Measurements from ENCODE around the gene CACNB4.
"Not testable (repeated sequence)": the region's sequence is repeated elsewhere in the genome, so short reads cannot be mapped to it uniquely, and the experiment has no call there.

The CACNB4 gene

DNA sequence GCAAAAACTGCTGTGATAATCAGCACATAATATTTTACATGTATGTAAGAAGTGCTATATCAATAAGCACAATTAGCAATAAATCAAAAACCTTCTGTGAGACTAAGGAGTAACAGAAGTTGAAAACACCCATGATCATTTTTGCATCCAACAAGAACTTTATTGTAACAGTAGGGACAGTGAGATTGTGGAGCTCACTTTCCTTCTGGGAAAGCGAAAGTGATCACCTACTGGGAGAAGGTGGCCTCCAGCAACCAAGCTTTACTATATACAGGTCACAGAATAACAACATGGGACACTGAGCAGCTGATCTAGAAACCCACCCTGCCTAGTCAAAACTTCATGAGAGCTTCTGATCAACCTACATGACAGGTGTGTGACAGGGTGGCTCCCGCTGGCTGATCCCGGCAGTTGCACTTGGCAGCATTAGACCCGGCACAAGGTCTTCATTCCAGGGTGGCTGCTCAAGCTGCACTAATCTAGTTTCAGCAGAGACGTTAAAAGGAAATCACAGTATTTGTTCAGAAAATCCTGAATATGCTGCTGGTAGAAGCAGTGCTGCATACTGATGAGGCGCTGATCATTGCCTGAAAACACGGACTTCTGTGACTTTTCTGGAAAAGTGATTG lies 207.2 kb downstream of the CACNB4 start:
- DNase-seq = no peak

GRCh38 chr2:151887164-151887563 lies 211.7 kb downstream of the CACNB4 start:
- no peak for DNase-seq

- DNase-seq = no peak
Measured at GRCh38 chr2:151886241-151886640, 212.6 kb downstream of the CACNB4 start.

DNA sequence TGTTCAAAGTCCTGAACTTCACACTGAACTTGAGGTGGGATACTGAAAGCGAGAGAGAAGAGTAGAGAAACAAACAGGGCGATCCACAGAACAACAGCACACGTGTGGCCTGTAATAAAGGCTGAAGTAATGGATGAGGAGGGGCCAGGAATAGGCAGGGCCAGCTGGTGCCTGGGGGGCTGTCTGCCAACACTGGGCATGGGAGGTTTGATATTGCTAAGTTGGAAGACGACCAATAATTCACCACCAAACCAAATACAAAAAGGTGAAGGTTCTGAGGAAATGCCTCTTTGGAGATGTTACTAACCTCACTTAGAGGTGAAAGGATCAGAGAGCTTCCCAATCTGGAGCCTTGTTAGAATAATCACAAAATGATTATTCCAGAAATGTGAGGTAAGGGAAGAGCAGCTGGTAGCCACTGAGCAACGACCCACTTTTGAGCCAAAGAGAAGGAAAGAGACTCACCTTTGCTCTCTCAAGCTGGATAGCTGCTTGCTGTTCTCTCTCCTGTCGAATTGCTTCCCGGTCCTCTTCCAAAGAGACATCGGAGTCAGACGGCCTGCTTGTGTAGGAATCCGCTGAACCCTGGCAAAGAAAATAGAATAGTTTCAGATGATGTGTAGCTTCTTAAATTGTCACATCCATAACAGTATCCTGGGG lies 215.9 kb downstream of the CACNB4 start:
- no peak for DNase-seq

DNA sequence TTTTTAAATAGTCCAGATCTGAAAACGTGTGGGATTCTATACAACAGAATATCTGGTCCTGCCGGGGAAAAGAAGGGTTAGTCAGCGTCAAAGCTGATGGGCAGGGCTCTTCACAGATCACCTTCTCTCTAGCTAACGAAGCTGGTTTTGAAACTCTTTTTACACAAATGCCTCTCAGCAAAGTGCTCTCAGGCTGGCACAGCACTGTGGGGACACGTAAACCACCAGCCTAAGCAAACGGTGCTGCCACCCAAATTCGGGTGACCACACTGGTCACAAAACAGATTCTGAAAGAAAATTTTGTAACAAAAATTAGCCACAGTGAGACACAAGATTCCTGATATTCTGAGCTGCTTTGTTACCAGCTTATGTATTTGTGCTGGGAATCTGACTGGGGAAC lies 217.5 kb downstream of the CACNB4 start:
- no peak for DNase-seq

GRCh38 chr2:151880586-151880985 lies 218.3 kb downstream of the CACNB4 start:
- DNase-seq = no peak

DNA sequence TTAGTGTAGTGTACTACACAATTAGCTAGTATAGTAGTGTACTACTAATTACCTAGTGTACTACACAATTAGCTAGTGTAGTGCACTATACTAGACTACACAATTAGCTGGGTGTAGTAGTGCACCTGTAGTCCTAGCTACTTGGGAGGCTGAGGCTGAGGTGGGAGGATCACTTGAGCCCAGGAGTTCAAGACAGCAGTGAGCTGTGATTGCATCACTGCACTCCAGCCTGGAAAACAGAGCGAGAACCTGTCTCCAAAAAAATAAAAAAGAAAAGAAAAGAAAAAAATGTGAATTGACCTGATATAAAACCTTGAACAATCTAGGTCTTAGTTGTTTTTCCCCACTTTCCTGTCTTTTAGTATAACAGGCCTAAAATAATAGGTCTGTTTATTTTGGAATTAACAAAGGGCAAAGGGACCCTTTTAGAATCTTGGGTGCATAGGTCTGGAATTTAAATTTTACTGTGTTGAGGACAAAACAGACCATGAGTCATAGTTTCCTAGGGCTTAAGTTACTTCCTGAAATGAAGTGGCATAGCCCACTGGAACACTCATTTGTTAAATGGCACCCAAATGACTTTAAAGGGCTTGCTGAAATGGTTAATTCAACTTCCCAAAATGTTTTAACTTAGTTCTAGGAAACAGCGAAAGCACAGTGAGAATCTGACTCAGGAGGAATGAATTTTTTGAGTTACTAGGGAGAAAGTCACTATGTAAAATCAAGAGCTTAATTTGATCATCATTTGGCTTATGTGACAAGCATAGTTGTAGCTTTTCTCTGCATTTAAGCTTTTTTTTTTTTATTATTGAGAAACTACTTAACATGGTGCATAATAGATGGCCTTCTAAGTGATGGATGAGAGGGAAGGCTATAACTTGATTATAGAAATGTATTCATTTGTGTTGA lies 219.9 kb downstream of the CACNB4 start:
- no peak for DNase-seq

- DNase-seq = no peak
Measured at GRCh38 chr2:151878204-151878603, 220.6 kb downstream of the CACNB4 start.

DNA sequence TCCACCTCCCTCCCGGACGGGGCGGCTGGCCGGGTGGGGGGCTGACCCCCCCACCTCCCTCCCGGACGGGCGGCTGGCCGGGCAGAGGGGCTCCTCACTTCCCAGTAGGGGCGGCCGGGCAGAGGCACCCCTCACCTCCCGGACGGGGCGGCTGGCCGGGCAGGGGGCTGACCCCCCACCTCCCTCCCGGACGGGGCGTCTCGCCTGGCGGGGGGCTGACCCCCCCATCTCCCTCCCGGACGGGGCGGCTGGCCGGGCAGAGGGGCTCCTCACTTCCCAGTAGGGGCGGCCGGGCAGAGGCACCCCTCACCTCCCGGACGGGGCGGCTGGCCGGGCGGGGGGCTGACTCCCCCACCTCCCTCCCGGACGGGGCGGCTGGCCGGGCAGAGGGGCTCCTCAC lies 223.2 kb downstream of the CACNB4 start:
- DNase-seq = not testable (repeated sequence)

DNA sequence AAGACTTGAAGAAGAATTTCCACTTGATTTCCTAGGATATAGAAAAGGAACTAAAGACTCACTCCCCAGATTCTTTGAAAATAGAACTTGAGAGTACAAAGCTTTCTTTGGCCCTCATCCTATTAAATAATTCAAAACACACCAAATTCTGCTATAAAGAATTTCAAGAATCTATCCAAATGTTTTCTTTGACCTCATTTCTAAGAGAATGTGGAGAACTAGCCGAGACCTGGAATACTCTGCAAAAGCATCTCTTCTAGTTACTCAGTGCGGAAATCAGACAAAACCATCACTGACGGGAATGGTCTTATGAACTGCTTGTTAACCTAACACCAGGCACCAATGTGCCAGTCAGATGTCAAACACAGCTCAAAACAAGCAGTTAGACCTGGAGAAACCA lies 226.4 kb downstream of the CACNB4 start:
- no peak for DNase-seq

- no peak for DNase-seq
Measured at GRCh38 chr2:151869291-151869690, 229.6 kb downstream of the CACNB4 start.

DNA sequence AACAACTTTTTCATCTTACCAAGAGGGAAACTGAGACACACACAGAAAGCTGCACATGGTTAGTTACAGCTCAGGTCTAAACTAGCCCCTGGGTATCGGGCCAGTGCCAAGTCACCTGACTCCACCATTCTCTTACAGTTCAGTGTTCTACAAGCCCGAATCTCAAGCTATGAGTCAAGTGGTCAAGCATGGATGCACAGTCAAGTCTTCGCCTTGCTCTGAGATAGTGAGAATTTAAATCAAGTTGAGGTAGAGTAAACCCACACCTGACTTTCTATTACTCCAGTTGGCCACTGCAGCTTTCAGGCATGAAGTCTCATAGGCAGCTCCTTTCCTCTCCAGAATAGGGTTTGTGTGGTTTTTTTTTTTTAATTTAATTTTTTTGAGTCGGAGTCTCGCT lies 236.1 kb downstream of the CACNB4 start:
- no peak for DNase-seq

- DNase-seq = no peak
Measured at GRCh38 chr2:151861174-151861573, 237.7 kb downstream of the CACNB4 start.

GRCh38 chr2:151860613-151861146 lies 238.2 kb downstream of the CACNB4 start:
- DNase-seq = no peak

- DNase-seq = no peak
Measured at GRCh38 chr2:151860210-151860609, 238.6 kb downstream of the CACNB4 start.

- no peak for DNase-seq
Measured at GRCh38 chr2:151857650-151858049, 241.2 kb downstream of the CACNB4 start.

- no peak for DNase-seq
Measured at GRCh38 chr2:151855111-151855510, 243.7 kb downstream of the CACNB4 start.

DNA sequence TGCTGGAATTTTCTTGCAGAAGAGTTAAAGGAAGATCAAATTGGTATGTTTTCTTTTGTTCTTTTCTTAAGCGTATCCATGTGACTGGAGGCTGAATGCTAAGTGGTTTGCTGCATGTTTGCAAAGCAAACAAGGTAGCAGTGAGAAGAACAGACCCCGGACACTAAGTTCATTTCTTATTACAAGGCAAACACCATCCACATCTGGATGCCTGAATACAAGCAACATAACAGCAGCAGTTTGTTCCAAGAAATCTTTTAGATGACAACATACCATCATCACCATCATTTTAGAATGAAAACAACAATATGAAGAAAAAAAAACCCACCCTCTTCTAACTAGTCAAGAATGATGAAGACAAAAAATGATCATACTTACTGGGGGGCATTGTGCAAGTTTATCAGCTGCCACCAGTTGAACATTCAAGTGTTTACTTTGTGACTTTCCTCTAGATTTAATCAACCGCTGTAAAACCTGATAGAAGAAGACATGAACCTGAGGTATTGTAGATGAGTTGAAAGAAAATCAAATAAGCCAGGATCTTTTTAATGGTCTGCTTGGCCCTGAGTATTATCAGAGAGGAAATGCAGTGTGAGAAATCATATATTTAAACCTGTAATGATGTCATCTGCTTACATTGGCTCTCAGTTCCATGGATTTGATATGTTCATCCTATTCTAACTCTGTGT lies 245.6 kb downstream of the CACNB4 start:
- no peak for DNase-seq

DNA sequence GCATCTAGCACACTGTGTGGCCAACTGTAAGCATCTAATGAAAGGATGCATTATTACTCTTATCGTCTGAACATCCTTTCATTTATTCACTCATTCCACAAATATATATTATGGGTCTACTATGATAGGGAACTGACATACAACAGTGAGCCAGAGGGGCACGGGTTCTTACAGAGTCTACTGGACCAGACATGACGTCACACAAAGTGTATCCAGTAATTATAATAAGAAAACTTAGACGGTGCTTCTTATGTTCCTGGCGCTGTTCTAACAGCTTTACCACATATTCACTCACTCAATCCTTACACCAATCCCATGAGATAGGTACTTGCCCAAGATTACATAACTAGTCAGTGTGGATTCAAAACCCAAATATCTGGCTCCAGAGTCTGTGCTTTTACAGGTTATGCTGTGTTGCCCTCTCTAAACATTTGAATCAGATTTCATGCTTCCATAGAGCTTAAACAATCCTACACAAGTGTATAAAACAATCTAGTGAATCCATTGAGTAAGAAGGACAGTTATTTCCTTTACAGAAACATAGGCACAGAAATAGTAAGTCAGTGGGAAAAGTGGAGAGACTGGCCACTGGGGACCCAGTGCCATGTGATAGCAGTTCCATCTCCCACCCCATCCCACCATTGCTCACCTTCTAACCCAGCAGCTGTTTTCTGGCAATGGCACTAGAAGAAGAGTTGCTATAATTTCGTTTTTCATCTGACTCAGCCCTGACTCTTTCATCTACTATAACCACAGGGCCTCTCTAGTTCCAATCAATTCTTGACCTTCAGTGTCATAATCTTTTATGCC lies 246.4 kb downstream of the CACNB4 start:
- DNase-seq = no peak

DNA sequence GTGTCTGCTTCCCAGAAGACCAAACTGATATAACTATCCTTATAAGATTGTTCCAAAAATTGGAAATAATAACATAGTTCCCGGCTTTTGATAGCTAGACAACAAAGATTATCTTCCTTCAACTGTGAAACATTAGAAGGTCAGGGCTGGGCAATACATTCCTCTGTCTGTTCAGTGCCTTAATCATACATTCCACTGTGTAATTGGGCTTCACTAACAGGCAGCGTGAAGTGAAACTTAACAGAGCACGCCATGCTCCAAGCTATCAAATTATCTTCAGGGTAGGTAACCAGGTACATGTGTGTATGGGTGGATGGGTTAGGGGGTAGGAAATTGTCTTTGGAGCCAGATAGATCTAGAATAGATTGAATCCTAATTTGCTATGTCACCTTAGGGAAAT lies 247.1 kb downstream of the CACNB4 start:
- no peak for DNase-seq

GRCh38 chr2:151849413-151850010 lies 249.3 kb downstream of the CACNB4 start:
- no peak for DNase-seq

GRCh38 chr2:151845884-151846283 lies 253.0 kb downstream of the CACNB4 start:
- DNase-seq = no peak
